ENCODE data around the gene ITCH. TPM values are rescaled to one million over a fixed set of nuclear protein-coding genes. Genes with fewer than 3 reads are reported as not detected.

The ITCH gene
- 10 to 100 TPM; 45.4 to 89.2 TPM for total RNA-seq

GRCh38 chr20:34363062-34363464, at the start of gene ITCH:
Gene ITCH, plus strand, starts transcription at chr20:34363273. Its CDS starts 30,539 bp downstream, at chr20:34393812.
- DNase-seq (ENCODE audit: low spot score): peak; percentile 94
- H3K9me3 ChIP-seq: no peaks in the 10 kb centered on the region
- 0% methylated on average over 32 of the region's 32 CpGs for WGBS
- no peaks in the 10 kb centered on the region for H3K27me3 ChIP-seq (replicated peaks; ENCODE audit: insufficient read depth)
- H3K4me1 ChIP-seq (replicated peaks): no peaks in the 10 kb centered on the region
- H3K4me3 ChIP-seq: peak within 1 kb of the TSS; percentile 97 to 98
- TF ChIP-seq POLR2AphosphoS5 (IDR thresholded peaks at IDR 0.05): peak; percentile 98
- peak; percentile 94 for TF ChIP-seq POLR2A (IDR thresholded peaks at IDR 0.05)
- TF ChIP-seq, protein P1, sequence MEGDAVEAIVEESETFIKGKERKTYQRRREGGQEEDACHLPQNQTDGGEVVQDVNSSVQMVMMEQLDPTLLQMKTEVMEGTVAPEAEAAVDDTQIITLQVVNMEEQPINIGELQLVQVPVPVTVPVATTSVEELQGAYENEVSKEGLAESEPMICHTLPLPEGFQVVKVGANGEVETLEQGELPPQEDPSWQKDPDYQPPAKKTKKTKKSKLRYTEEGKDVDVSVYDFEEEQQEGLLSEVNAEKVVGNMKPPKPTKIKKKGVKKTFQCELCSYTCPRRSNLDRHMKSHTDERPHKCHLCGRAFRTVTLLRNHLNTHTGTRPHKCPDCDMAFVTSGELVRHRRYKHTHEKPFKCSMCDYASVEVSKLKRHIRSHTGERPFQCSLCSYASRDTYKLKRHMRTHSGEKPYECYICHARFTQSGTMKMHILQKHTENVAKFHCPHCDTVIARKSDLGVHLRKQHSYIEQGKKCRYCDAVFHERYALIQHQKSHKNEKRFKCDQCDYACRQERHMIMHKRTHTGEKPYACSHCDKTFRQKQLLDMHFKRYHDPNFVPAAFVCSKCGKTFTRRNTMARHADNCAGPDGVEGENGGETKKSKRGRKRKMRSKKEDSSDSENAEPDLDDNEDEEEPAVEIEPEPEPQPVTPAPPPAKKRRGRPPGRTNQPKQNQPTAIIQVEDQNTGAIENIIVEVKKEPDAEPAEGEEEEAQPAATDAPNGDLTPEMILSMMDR (IDR thresholded peaks at IDR 0.05): peak in 2 of 4 experiments; percentile 13 to 20
- H3K27ac ChIP-seq: peak within 1 kb of the TSS; percentile 93 to 94
- H3K36me3 ChIP-seq: no peaks in the 10 kb centered on the region
- intact Hi-C loops (cut with DNase I): no loop called here

DNA sequence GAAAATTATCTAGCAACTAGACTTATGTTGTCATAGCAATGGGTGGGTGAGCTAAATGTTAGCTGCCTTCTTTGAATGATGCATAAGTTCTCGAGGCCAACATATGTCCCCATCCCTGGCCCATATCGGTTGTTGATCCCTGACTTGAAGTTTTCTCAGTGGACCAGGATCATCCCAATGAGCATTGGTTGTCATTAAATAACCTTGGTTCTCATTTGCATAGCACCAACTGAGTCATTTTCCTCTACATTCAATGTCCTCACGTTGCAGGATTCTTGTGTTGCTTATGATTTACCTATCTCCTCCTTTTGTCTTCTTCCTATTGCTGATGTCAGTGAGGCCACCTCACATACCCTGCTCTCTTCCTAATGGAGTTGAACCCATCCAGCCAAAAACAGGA, 47.8 kb upstream of the ITCH start:
- Histone ChIP-seq H3K36me3 (no peaks in the 10 kb centered on the region), H3K4me1 (replicated peaks) (peaks cover 6% of the 10 kb centered on the region), H3K4me3 (no peak overlapping the region), H3K27me3 (replicated peaks; ENCODE audit: insufficient read depth) (no peaks in the 10 kb centered on the region), H3K27ac (no peak overlapping the region), H3K9me3 (no peaks in the 10 kb centered on the region)
- intact Hi-C loops (cut with DNase I): loop anchor here (10.0 kb wide), 1 partner anchor 460 kb away; no protein-coding TSS in a partner anchor
- WGBS: 95% methylated on average over 3 of the region's 3 CpGs
- no peak for DNase-seq (ENCODE audit: low spot score)
- TF ChIP-seq POLR2AphosphoS5 (IDR thresholded peaks at IDR 0.05): no peak

DNA sequence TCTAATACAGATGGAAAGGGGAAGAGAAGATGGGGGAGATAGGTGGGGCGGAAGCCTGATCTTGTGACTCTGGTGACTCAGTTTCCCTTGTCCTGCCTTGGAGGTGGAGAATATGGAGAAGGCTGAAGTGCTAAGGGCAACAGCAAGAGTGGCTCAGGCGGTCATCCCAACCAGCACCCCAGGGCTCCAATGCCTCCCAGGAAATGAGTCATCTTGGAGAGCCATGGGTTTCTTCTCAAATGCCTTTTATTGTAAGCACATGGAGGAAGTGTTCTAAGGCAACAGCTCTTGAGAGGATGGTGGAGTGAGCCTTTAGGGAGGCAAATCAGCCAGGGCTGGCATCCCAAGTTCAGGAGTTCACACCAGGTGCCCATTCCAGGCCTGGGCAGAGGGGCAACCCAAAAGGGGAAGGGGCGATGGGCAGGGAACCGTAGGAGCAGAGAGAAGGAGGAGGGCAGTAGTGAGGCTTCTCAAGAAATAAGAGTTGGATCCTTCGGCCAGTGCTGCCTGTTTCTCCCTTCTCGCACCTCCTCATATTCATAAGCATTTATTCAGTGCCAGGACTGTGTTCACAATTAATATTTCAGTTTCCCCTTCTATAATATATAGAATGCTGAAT, 46.8 kb upstream of the ITCH start:
- intact Hi-C loops (cut with DNase I): loop anchor here (10.0 kb wide), 1 partner anchor 458 kb away; no protein-coding TSS in a partner anchor
- Histone ChIP-seq H3K36me3 (no peaks in the 10 kb centered on the region), H3K4me3 (no peak overlapping the region), H3K9me3 (no peaks in the 10 kb centered on the region), H3K27ac (no peak overlapping the region), H3K4me1 (replicated peaks) (peaks cover 4% of the 10 kb centered on the region), H3K27me3 (replicated peaks; ENCODE audit: insufficient read depth) (no peaks in the 10 kb centered on the region)
- no peak for DNase-seq (ENCODE audit: low spot score)
- WGBS: 96% methylated on average over 6 of the region's 6 CpGs
- TF ChIP-seq, protein P1 (IDR thresholded peaks at IDR 0.05): no peak
- no peak for TF ChIP-seq POLR2A (IDR thresholded peaks at IDR 0.05)
- no peak for TF ChIP-seq POLR2AphosphoS5 (IDR thresholded peaks at IDR 0.05)

- no peaks in the 10 kb centered on the region for H3K36me3 ChIP-seq
- intact Hi-C loops (cut with DNase I): loop anchor here (10.0 kb wide), 1 partner anchor 456 kb away; no protein-coding TSS in a partner anchor
- DNase-seq (ENCODE audit: low spot score): no peak
- H3K27me3 ChIP-seq (replicated peaks; ENCODE audit: insufficient read depth): no peaks in the 10 kb centered on the region
- no peak overlapping the region for H3K27ac ChIP-seq
- no peaks in the 10 kb centered on the region for H3K4me1 ChIP-seq (replicated peaks)
- TF ChIP-seq POLR2A (IDR thresholded peaks at IDR 0.05): no peak
- TF ChIP-seq POLR2AphosphoS5 (IDR thresholded peaks at IDR 0.05): no peak
- TF ChIP-seq, protein P1 (IDR thresholded peaks at IDR 0.05): no peak
- 65% methylated on average over 4 of the region's 4 CpGs for WGBS
- H3K9me3 ChIP-seq: no peaks in the 10 kb centered on the region
- H3K4me3 ChIP-seq: no peak overlapping the region
Measured at GRCh38 chr20:34318609-34319443, 44.2 kb upstream of the ITCH start.

DNA sequence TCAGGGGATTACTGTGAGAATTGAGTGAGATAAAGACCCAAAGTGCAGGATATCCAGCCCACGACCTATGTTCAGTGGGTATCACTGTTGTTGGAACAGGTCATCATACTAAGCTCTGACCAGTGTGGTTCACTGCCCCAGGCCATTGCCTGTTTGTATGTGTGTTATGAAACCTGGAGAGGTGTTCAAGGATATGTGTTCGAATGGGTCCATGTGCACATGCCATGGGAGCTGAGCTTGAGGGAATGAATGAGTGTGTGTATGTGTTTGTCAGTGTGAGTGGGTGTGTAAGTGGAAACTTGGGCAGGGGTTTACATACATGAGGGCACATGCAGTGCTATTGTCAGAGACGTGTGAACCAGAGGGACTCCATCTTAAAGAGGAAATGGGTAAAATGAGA, 42.2 kb upstream of the ITCH start:
- H3K9me3 ChIP-seq: no peaks in the 10 kb centered on the region
- H3K4me3 ChIP-seq: no peak overlapping the region
- H3K4me1 ChIP-seq (replicated peaks): no peaks in the 10 kb centered on the region
- TF ChIP-seq POLR2A (IDR thresholded peaks at IDR 0.05) (no peak), POLR2AphosphoS5 (IDR thresholded peaks at IDR 0.05) (no peak)
- TF ChIP-seq, protein P1 (IDR thresholded peaks at IDR 0.05): no peak
- no peak for DNase-seq (ENCODE audit: low spot score)
- no peak overlapping the region for H3K27ac ChIP-seq
- intact Hi-C loops (cut with DNase I): no loop called here
- no peaks in the 10 kb centered on the region for H3K27me3 ChIP-seq (replicated peaks; ENCODE audit: insufficient read depth)
- H3K36me3 ChIP-seq: no peaks in the 10 kb centered on the region
- WGBS: 79% methylated on average over 3 of the region's 3 CpGs

Data from prostate gland (tissue), 2 donors.